ENCODE measurements around the gene WDR4. TPM values are rescaled to one million over a fixed set of nuclear protein-coding genes. Genes with fewer than 3 reads are reported as not detected.
"Not testable (repeated sequence)": the region's sequence is repeated elsewhere in the genome, so short reads cannot be mapped to it uniquely, and the experiment has no call there.

The WDR4 gene
- total RNA-seq, 2 donors from 2014 or later = 8.0 to 37.9 TPM

- intact Hi-C loops (cut with DNase I) = no loop called here
- DNase-seq = no peak
- WGBS, 2 donors = 3 to 6% methylated on average over 18 of the region's 18 CpGs
These were observed 13.2 kb upstream of the WDR4 start for GRCh38 chr21:42892582-42892930.

GRCh38 chr21:42887326-42887725 is 8.0 kb upstream of the WDR4 start:
- no peaks in the 10 kb centered on the region for H3K36me3 ChIP-seq (replicated peaks in 1 of 2; ENCODE audit: insufficient read depth in 1 of 2, low read depth in 2 of 2)
- no peak overlapping the region for H3K27ac ChIP-seq
- peaks cover 3% of the 10 kb centered on the region for H3K4me1 ChIP-seq
- no peak for ATAC-seq
- WGBS, 2 donors = 85 to 92% methylated on average over 5 of the region's 5 CpGs
- TF ChIP-seq CTCF (IDR thresholded peaks at IDR 0.05) (no peak), POLR2A (IDR thresholded peaks at IDR 0.05) (no peak)
- no peaks in the 10 kb centered on the region for H3K9me3 ChIP-seq
- H3K4me3 ChIP-seq = no peak overlapping the region
- DNase-seq = no peak
- intact Hi-C loops (cut with DNase I) = no loop called here
- no peaks in the 10 kb centered on the region for H3K27me3 ChIP-seq

More at GRCh38 chr21:42892582-42892930, 13.2 kb upstream of the WDR4 start:
- Histone ChIP-seq H3K27ac (peak overlapping the region; percentile 84 to 97 (median 95)), H3K27me3 (no peaks in the 10 kb centered on the region), H3K4me3 (peak overlapping the region; percentile 6 to 11), H3K36me3 (replicated peaks in 1 of 2; ENCODE audit: insufficient read depth in 1 of 2, low read depth in 2 of 2) (peaks cover 4 to 6% of the 10 kb centered on the region in 2 donors), H3K4me1 (peaks cover 14% of the 10 kb centered on the region), H3K9me3 (no peaks in the 10 kb centered on the region)
- TF ChIP-seq POLR2A (IDR thresholded peaks at IDR 0.05) (no peak), CTCF (IDR thresholded peaks at IDR 0.05) (peak in 1 of 7 experiments; percentile 4)
- ATAC-seq = peak; percentile 33

GRCh38 chr21:42883921-42884320 is 4.6 kb upstream of the WDR4 start:
- Histone ChIP-seq H3K27me3 (no peaks in the 10 kb centered on the region), H3K4me1 (peaks cover 9% of the 10 kb centered on the region), H3K27ac (no peak overlapping the region), H3K4me3 (no peak overlapping the region), H3K9me3 (no peaks in the 10 kb centered on the region), H3K36me3 (replicated peaks in 1 of 2; ENCODE audit: insufficient read depth in 1 of 2, low read depth in 2 of 2) (no peaks in the 10 kb centered on the region)
- 40 to 87% methylated on average over 1 of the region's 1 CpG for WGBS, 2 donors
- DNase-seq (no peak), ATAC-seq (no peak)
- intact Hi-C loops (cut with DNase I) = no loop called here
- TF ChIP-seq CTCF (IDR thresholded peaks at IDR 0.05) (no peak), POLR2A (IDR thresholded peaks at IDR 0.05) (no peak)

GRCh38 chr21:42880352-42880751 is 1.0 kb upstream of the WDR4 start:
- no peak overlapping the region for H3K27ac ChIP-seq
- no peaks in the 10 kb centered on the region for H3K9me3 ChIP-seq
- DNase-seq (no peak), ATAC-seq (no peak)
- intact Hi-C loops (cut with DNase I) = no loop called here
- TF ChIP-seq CTCF (IDR thresholded peaks at IDR 0.05) (no peak), POLR2A (IDR thresholded peaks at IDR 0.05) (no peak)
- H3K36me3 ChIP-seq (replicated peaks in 1 of 2; ENCODE audit: insufficient read depth in 1 of 2, low read depth in 2 of 2) = no peaks in the 10 kb centered on the region
- H3K4me1 ChIP-seq = peaks cover 21% of the 10 kb centered on the region
- 92 to 97% methylated on average over 6 of the region's 6 CpGs for WGBS, 2 donors
- H3K27me3 ChIP-seq = no peaks in the 10 kb centered on the region
- H3K4me3 ChIP-seq = no peak overlapping the region

GRCh38 chr21:42878678-42878992 is 704 bp downstream of the WDR4 start:
- Histone ChIP-seq H3K27ac (peak overlapping the region; percentile 13 to 91 (median 82)), H3K36me3 (replicated peaks in 1 of 2; ENCODE audit: insufficient read depth in 1 of 2, low read depth in 2 of 2) (peaks cover under 1 to 4% of the 10 kb centered on the region in 2 donors), H3K4me3 (peak overlapping the region; percentile 61 to 99), H3K4me1 (peaks cover 21% of the 10 kb centered on the region), H3K27me3 (no peaks in the 10 kb centered on the region), H3K9me3 (no peaks in the 10 kb centered on the region)
- peak; percentile 27 for ATAC-seq
- TF ChIP-seq POLR2A (IDR thresholded peaks at IDR 0.05) (no peak), CTCF (IDR thresholded peaks at IDR 0.05) (peak in 1 of 7 experiments; percentile 11)
- intact Hi-C loops (cut with DNase I) = no loop called here
- 0 to 1% methylated on average over 14 to 15 of the region's 15 CpGs for WGBS, 2 donors
- no peak for DNase-seq

- H3K9me3 ChIP-seq; DNase-seq; intact Hi-C loops (cut with DNase I); H3K27ac ChIP-seq; H3K4me3 ChIP-seq; H3K27me3 ChIP-seq; ATAC-seq: not testable (repeated sequence)
- 93 to 98% methylated on average over 9 to 10 of the region's 10 CpGs for WGBS, 2 donors
- H3K4me1 ChIP-seq = peaks cover 21% of the 10 kb centered on the region
- peaks cover 11 to 27% of the 10 kb centered on the region in 2 donors for H3K36me3 ChIP-seq (replicated peaks in 1 of 2; ENCODE audit: insufficient read depth in 1 of 2, low read depth in 2 of 2)
These were observed 3.5 kb downstream of the WDR4 start for GRCh38 chr21:42875811-42876210.
